ENCODE data around the gene AK8. TPM values are rescaled to one million over a fixed set of nuclear protein-coding genes. Genes with fewer than 3 reads are reported as not detected.

Gene AK8
- total and polyA plus RNA-seq, 7 donors = 0.10 TPM; not detected in 6

- 85 to 90% (median 88%) methylated on average over 13 of the region's 13 CpGs for WGBS, 3 donors
- no peak overlapping the region for H3K4me3 ChIP-seq
- no peaks in the 10 kb centered on the region for H3K9me3 ChIP-seq
- TF ChIP-seq CTCF (IDR thresholded peaks at IDR 0.05) = no peak
- ATAC-seq (no peak), DNase-seq (no peak)
- no peak overlapping the region for H3K27ac ChIP-seq
- intact Hi-C loops (cut with DNase I) = no loop called here
- H3K27me3 ChIP-seq (ENCODE audit: insufficient read depth in 3 of 3, low read length in 2 of 3) = peaks cover 0 to 30% (median 3%) of the 10 kb centered on the region in 3 donors
- no peaks in the 10 kb centered on the region for H3K36me3 ChIP-seq (ENCODE audit: insufficient read depth in 1 of 2, low read depth in 1 of 2)
- H3K4me1 ChIP-seq = no peaks in the 10 kb centered on the region
Measured at GRCh38 chr9:132749306-132749705, 128.8 kb downstream of the AK8 start.

- 44 to 52% (median 48%) methylated on average over 5 of the region's 5 CpGs for WGBS, 3 donors
- no peak for ATAC-seq
- Histone ChIP-seq H3K36me3 (ENCODE audit: insufficient read depth in 1 of 2, low read depth in 1 of 2) (no peaks in the 10 kb centered on the region), H3K4me3 (no peak overlapping the region), H3K4me1 (no peaks in the 10 kb centered on the region), H3K9me3 (no peaks in the 10 kb centered on the region), H3K27me3 (ENCODE audit: insufficient read depth in 3 of 3, low read length in 2 of 3) (peaks cover 0 to 35% (median 6%) of the 10 kb centered on the region in 3 donors), H3K27ac (no peak overlapping the region)
- TF ChIP-seq CTCF (IDR thresholded peaks at IDR 0.05) = no peak
- DNase-seq = no peak
- intact Hi-C loops (cut with DNase I) = no loop called here
Measured at GRCh38 chr9:132748450-132748849, 129.6 kb downstream of the AK8 start.

- peaks cover 0 to 59% (median 14%) of the 10 kb centered on the region in 3 donors for H3K27me3 ChIP-seq (ENCODE audit: insufficient read depth in 3 of 3, low read length in 2 of 3)
- intact Hi-C loops (cut with DNase I) = no loop called here
- DNase-seq = no peak
Measured at GRCh38 chr9:132745756-132746709, 132.1 kb downstream of the AK8 start.

GRCh38 chr9:132744881-132745755 lies 133.0 kb downstream of the AK8 start:
- DNase-seq (no peak), ATAC-seq (no peak)
- H3K4me1 ChIP-seq = no peaks in the 10 kb centered on the region
- H3K4me3 ChIP-seq = no peak overlapping the region
- TF ChIP-seq CTCF (IDR thresholded peaks at IDR 0.05) = no peak
- WGBS, 3 donors = 8 to 17% (median 16%) methylated on average over 43 of the region's 43 CpGs
- H3K9me3 ChIP-seq = no peaks in the 10 kb centered on the region
- peaks cover 0 to 64% (median 16%) of the 10 kb centered on the region in 3 donors for H3K27me3 ChIP-seq (ENCODE audit: insufficient read depth in 3 of 3, low read length in 2 of 3)
- intact Hi-C loops (cut with DNase I) = no loop called here
- no peak overlapping the region for H3K27ac ChIP-seq
- H3K36me3 ChIP-seq (ENCODE audit: insufficient read depth in 1 of 2, low read depth in 1 of 2) = no peaks in the 10 kb centered on the region

More at GRCh38 chr9:132745756-132746709, 132.1 kb downstream of the AK8 start:
- Histone ChIP-seq H3K36me3 (ENCODE audit: insufficient read depth in 1 of 2, low read depth in 1 of 2) (no peaks in the 10 kb centered on the region), H3K4me1 (no peaks in the 10 kb centered on the region), H3K27ac (no peak overlapping the region), H3K4me3 (no peak overlapping the region), H3K9me3 (no peaks in the 10 kb centered on the region)
- TF ChIP-seq CTCF (IDR thresholded peaks at IDR 0.05) = no peak
- ATAC-seq = no peak
- WGBS, 3 donors = 68 to 73% (median 73%) methylated on average over 19 of the region's 19 CpGs
